HepG2 (cell line): ENCODE data around the gene QSER1. TPM values are rescaled to one million over a fixed set of nuclear protein-coding genes. Genes with fewer than 3 reads are reported as not detected.

Experiments used
- ATAC-seq: fragments of 200-7000 bp; cut with Tn5 transposase; 3 replicates; pipeline ENCODE4 v1.9.1; 2020; ENCODE audit warnings: mild to moderate bottlenecking, moderate library complexity
- BruUV-seq: library from RNA; stranded (reverse); fragments of 400-500 nt; replicated peaks from 2 replicates; lab custom pipeline; 2021; lab: Mats Ljungman, UMichigan
- CTCF ChIA-PET: fragments of 300-600 bp; formaldehyde crosslinking; extraction: SDS; loops from one replicate; lab custom pipeline; 2021; ENCODE audit warnings: low total read pairs, inconsistent platforms, low intra/inter-chr PET ratio; lab: Yijun Ruan, JAX
- POLR2A ChIA-PET: fragments of 350-600 bp; sonication (Branson Sonifier 250); formaldehyde crosslinking; loops from one replicate; lab custom pipeline; 2020; ENCODE audit warnings: antibody characterized with exemption, inconsistent platforms; lab: Yijun Ruan, JAX
- DNase-seq: peaks from one replicate; pipeline ENCODE4 v3.0.0-alpha.2; 2015; ENCODE audit warnings: low spot score
- FAIRE-seq: peaks from 3 replicates; lab custom pipeline; 2011; peaks lifted over from hg19 to GRCh38; lab: Jason Lieb, UNC
- H2AFZ ChIP-seq: one replicate; pipeline ENCODE4 v1.6.1; 2011; ENCODE audit warnings: low read length, inconsistent platforms
- H3K27ac ChIP-seq: fragments of 300-600 bp; 3 replicates; pipeline ENCODE4 v1.8.0; 2011; ENCODE audit warnings: mixed run types, mild to moderate bottlenecking, mixed read lengths, low read length, inconsistent platforms; ENCODE audit not compliant: insufficient read depth; ENCODE audit errors: extremely low read length
- H3K27me3 ChIP-seq, 2 experiments: fragments of 200-600 bp in 1 of 2; 2 replicates in 1 of 2; 3 replicates in 1 of 2; pipeline versions ENCODE4 v1.6.0 to v1.8.0; 2011; ENCODE audit warnings: low read length in 2 of 2, mild to moderate bottlenecking in 2 of 2, moderate library complexity in 2 of 2, inconsistent platforms in 1 of 2; ENCODE audit not compliant: insufficient read depth in 2 of 2, control insufficient read depth in 1 of 2
- H3K36me3 ChIP-seq, 2 experiments: fragments of 200-600 bp in 1 of 2; replicated peaks in 1 of 2; 2 replicates in 1 of 2; 3 replicates in 1 of 2; pipeline versions ENCODE4 v1.5.1 to v1.8.0; 2011; ENCODE audit warnings: low read length in 2 of 2, inconsistent platforms in 1 of 2; ENCODE audit not compliant: insufficient read depth in 2 of 2, control insufficient read depth in 1 of 2
- H3K4me1 ChIP-seq: 2 replicates; pipeline ENCODE4 v1.5.1; 2012; ENCODE audit warnings: low read length, inconsistent platforms; ENCODE audit not compliant: insufficient read depth
- H3K4me2 ChIP-seq: 2 replicates; pipeline ENCODE4 v1.6.0; 2011; ENCODE audit warnings: low read depth, low read length, inconsistent platforms
- H3K4me3 ChIP-seq, 3 experiments: fragments of 200-600 bp in 1 of 3; sonication (generic), shearing (Covaris generic) in 1 of 3; replicated peaks in 1 of 3; 2 replicates each; pipeline ENCODE4 v1.5.1; 2011 to 2016; ENCODE audit warnings: low read length in 3 of 3, inconsistent platforms in 2 of 3, low read depth in 2 of 3, mild to moderate bottlenecking in 2 of 3, control low read depth in 1 of 3, mixed read lengths in 1 of 3; ENCODE audit not compliant: insufficient read depth in 1 of 3
- H3K79me2 ChIP-seq: one replicate; pipeline ENCODE4 v1.6.1; 2011; ENCODE audit warnings: low read length, inconsistent platforms; ENCODE audit not compliant: insufficient read depth
- H3K9ac ChIP-seq: 2 replicates; pipeline ENCODE4 v1.6.0; 2011; ENCODE audit warnings: mild to moderate bottlenecking, low read depth, low read length, inconsistent platforms; ENCODE audit not compliant: insufficient read depth
- H3K9me3 ChIP-seq: 2 replicates; pipeline ENCODE4 v1.5.1; 2012; ENCODE audit warnings: mild to moderate bottlenecking, low read length
- H4K20me1 ChIP-seq: 2 replicates; pipeline ENCODE4 v1.6.0; 2011; ENCODE audit warnings: inconsistent platforms, mild to moderate bottlenecking, low read length, moderate library complexity; ENCODE audit not compliant: insufficient read depth
- ARID5B ChIP-seq: IDR thresholded peaks from 2 replicates; pipeline ENCODE4 v1.4.0; 2020; ENCODE audit warnings: mild to moderate bottlenecking, missing genetic modification reagents
- CAMTA2 ChIP-seq: sonication (generic); formaldehyde crosslinking; IDR thresholded peaks from 2 replicates; pipeline ENCODE4 v1.4.0; 2020; ENCODE audit warnings: mild to moderate bottlenecking, missing genetic modification reagents, borderline replicate concordance
- FOXO1 ChIP-seq: sonication (generic); formaldehyde crosslinking; IDR thresholded peaks from 2 replicates; pipeline ENCODE4 v1.4.0; 2020; ENCODE audit warnings: missing genetic modification reagents
- GATAD2A ChIP-seq: IDR thresholded peaks from 2 replicates; pipeline ENCODE4 v1.6.1; 2016
- NFIB ChIP-seq: sonication (generic); formaldehyde crosslinking; IDR thresholded peaks from 2 replicates; pipeline ENCODE4 v1.9.0; 2021; ENCODE audit warnings: missing genetic modification reagents, mild to moderate bottlenecking, borderline replicate concordance
- NR2F6 ChIP-seq, 2 experiments: IDR thresholded peaks; 2 replicates each; pipeline ENCODE4 v1.6.1; 2016; ENCODE audit warnings: antibody characterized with exemption in 1 of 2, mild to moderate bottlenecking in 1 of 2
- POLR2A ChIP-seq, 2 experiments: IDR thresholded peaks; 2 replicates each; pipeline ENCODE4 v1.6.1; 2011; ENCODE audit warnings: low read depth in 2 of 2, low read length in 2 of 2, mild to moderate bottlenecking in 1 of 2, moderate library complexity in 1 of 2; ENCODE audit not compliant: insufficient read depth in 1 of 2
- RFXAP ChIP-seq: sonication (generic); formaldehyde crosslinking; IDR thresholded peaks from 2 replicates; pipeline ENCODE4 v1.4.0; 2020; ENCODE audit warnings: missing genetic modification reagents, borderline replicate concordance
- RORA ChIP-seq: sonication (generic); formaldehyde crosslinking; IDR thresholded peaks from 2 replicates; pipeline ENCODE4 v1.5.0; 2020; ENCODE audit warnings: mild to moderate bottlenecking, missing genetic modification reagents, moderate library complexity
- SMAD9 ChIP-seq: sonication (generic); formaldehyde crosslinking; IDR thresholded peaks from 2 replicates; pipeline ENCODE4 v1.5.1; 2020; ENCODE audit warnings: mild to moderate bottlenecking, missing genetic modification reagents
- SOX13 ChIP-seq, 3 experiments: fragments of 450-650 bp in 1 of 3; sonication (generic) in 1 of 3; formaldehyde crosslinking in 1 of 3; IDR thresholded peaks in 2 of 3; conservative IDR thresholded peaks in 1 of 3; 2 replicates each; pipeline versions ENCODE4 v1.5.0 to v1.6.1; 2016 to 2020; ENCODE audit warnings: antibody characterized with exemption in 1 of 3, mild to moderate bottlenecking in 1 of 3, missing compliant biosample characterization in 1 of 3, missing genetic modification reagents in 1 of 3, moderate library complexity in 1 of 3
- ZBTB3 ChIP-seq: sonication (generic); formaldehyde crosslinking; IDR thresholded peaks from 2 replicates; pipeline ENCODE4 v1.4.0; 2020; ENCODE audit warnings: low read depth, mild to moderate bottlenecking, moderate library complexity, missing genetic modification reagents, borderline replicate concordance
- ZEB1 ChIP-seq: IDR thresholded peaks from 2 replicates; pipeline ENCODE4 v1.6.1; 2012; ENCODE audit warnings: mild to moderate bottlenecking, low read depth, inconsistent platforms; ENCODE audit not compliant: insufficient replicate concordance
- ZNF580 ChIP-seq: IDR thresholded peaks from 2 replicates; pipeline ENCODE4 v1.6.1; 2016; ENCODE audit warnings: low read depth, borderline replicate concordance
- ZNF878 ChIP-seq: sonication (generic); formaldehyde crosslinking; IDR thresholded peaks from 2 replicates; pipeline ENCODE4 v1.8.1; 2023; ENCODE audit warnings: mild to moderate bottlenecking, missing genetic modification reagents, moderate library complexity
- WGBS: methylation state at CpG from one replicate; pipeline ENCODE4 v1.1.6; 2017; ENCODE audit warnings: low lambda C conversion rate; 5-methylcytosine and 5-hydroxymethylcytosine counted together
- in situ Hi-C: cut with HindIII; loops from 2 replicates; pipeline ENCODE4 v1.10.0; 2017; ENCODE audit warnings: low pct_unique_long_range_greater_than_20kb; ENCODE audit not compliant: extremely low pct_ligation_motif_present
- intact Hi-C: fragments of 100-400 bp; cut with micrococcal nuclease; formaldehyde crosslinking; loops from one replicate; pipeline ENCODE4 v1.10.0; 2022; ENCODE audit not compliant: unreplicated experiment
- polyA plus RNA-seq, 8 experiments: library from polyadenylated mRNA; depleted of rRNA in 3 of 8; stranded (reverse) in 7 of 8; unstranded in 1 of 8; fragments of >200 nt; fragmentation: Illumina TruSeq in 4 of 8; extraction: Trizol in 4 of 8; gene quantifications; 2 replicates each; pipeline versions ENCODE4 v1.2.1 to v1.2.3, GENCODE V29; 2011 to 2016; ENCODE audit warnings: low read depth in 4 of 8, missing spikeins in 1 of 8, mixed read lengths in 1 of 8; ENCODE audit not compliant: insufficient read depth in 1 of 8
- total RNA-seq, 5 experiments: library from RNA; depleted of rRNA; stranded (reverse); fragments of >200 nt; fragmentation: Illumina TruSeq; extraction: Trizol; gene quantifications; 2 replicates each; pipeline ENCODE4 v1.2.3, GENCODE V29; 2016; ENCODE audit warnings: low read depth in 1 of 5

QSER1 gene
- total and polyA plus RNA-seq, 2 of the 13 experiments (the other 11 are each of a cell fraction or from before 2014, with no cell fraction given) = 8.9 to 17.3 TPM

DNA sequence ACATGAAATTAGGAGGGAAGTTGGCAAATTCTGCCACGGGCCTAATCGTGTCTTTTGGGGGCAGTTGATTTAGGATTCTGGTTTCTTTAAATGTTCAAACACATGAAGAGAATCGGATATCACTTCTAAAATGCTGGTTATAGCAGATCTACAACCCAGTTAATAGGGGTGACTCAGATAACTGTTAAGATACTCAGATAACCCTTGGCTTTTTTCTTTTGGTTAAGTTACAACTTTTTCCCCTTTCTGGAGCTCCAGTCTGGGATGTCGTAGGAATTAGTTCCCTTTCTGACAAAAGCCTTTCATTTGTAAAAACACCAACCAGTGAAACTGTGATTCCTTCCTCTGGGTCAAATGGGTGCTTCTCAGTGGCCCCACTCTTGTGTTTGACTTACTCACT lies 124.0 kb downstream of the QSER1 start:
- peaks cover 54% of the 10 kb centered on the region for H3K79me2 ChIP-seq
- ATAC-seq (no peak), FAIRE-seq (no peak), DNase-seq (no peak)
- intact Hi-C loops (no loop called here), in situ Hi-C loops (no loop called here)
- H4K20me1 ChIP-seq = no peaks in the 10 kb centered on the region
- H3K4me2 ChIP-seq = peak overlapping the region; percentile 80
- H3K27me3 ChIP-seq = no peaks in the 10 kb centered on the region
- TSS peak; percentile 57 for BruUV-seq
- no peaks in the 10 kb centered on the region for H3K9me3 ChIP-seq
- peak overlapping the region; percentile 75 for H3K9ac ChIP-seq
- H3K36me3 ChIP-seq = no peaks in the 10 kb centered on the region
- CTCF ChIA-PET = no interaction called here
- H3K4me3 ChIP-seq = peak overlapping the region; percentile 73 to 79 (median 75)
- no peak for TF ChIP-seq RORA (CRISPR knock-in tag)
- 0 out of 2 replicates have a peak, but pooled peaks have one; percentile 4 for TF ChIP-seq SMAD9 (CRISPR knock-in tag)
- TF ChIP-seq CAMTA2 = no peak
- no peak for TF ChIP-seq ZEB1
- TF ChIP-seq NR2F6 (IDR thresholded peaks at IDR 0.05) = no peak
- no peak for TF ChIP-seq NR2F6 (CRISPR knock-in tag; IDR thresholded peaks at IDR 0.05)
- 0 out of 2 replicates have a peak, but pooled peaks have one; percentile 44 for TF ChIP-seq ZNF878 (CRISPR knock-in tag)
- WGBS = 4% methylated on average over 4 of the region's 4 CpGs
- H2AFZ ChIP-seq = no peak overlapping the region
- H3K27ac ChIP-seq = peak overlapping the region; percentile 86
- peaks cover 74% of the 10 kb centered on the region for H3K4me1 ChIP-seq
- POLR2A ChIA-PET = interaction anchor here (0.9 to 3.0 kb wide), 15 partner anchors 10 to 144 kb away, joined by 3 to 65 read pairs (median 5); partner anchors contain the start of genes CSTF3 and TCP11L1

- CTCF ChIA-PET = no interaction called here
- TF ChIP-seq RFXAP (CRISPR knock-in tag) (no peak), GATAD2A (CRISPR knock-in tag) (peak; percentile 22; the same call in 1 of the 2 replicates), NFIB (CRISPR knock-in tag) (no peak), ZNF580 (0 out of 2 replicates have a peak, but pooled peaks have one; percentile 22), POLR2A (IDR thresholded peaks at IDR 0.05; ENCODE audit: insufficient read depth in 1 of 2, low read depth in 2 of 2, low read length in 2 of 2) (peak in 1 of 2 experiments; percentile 70; a peak in 2 of 4 replicates), SOX13 (IDR thresholded peaks at IDR 0.05) (no peak), SOX13 (CRISPR knock-in tag; conservative IDR thresholded peaks at IDR 0.05 in 1 of 2, IDR thresholded peaks at IDR 0.05 in 1 of 2) (peak in 1 of 2 experiments; percentile 35; a peak in 1 of 4 replicates), FOXO1 (peak; percentile 19; the same call in 1 of the 2 replicates), ZBTB3 (CRISPR knock-in tag) (no peak), ARID5B (CRISPR knock-in tag) (peak; percentile 38; the same call in 1 of the 2 replicates)
Measured at GRCh38 chr11:33017478-33017877, 124.9 kb downstream of the QSER1 start.

More at GRCh38 chr11:33017478-33017877, 124.9 kb downstream of the QSER1 start:
- intact Hi-C loops = no loop called here
- FAIRE-seq (no peak), DNase-seq (peak; percentile 58), ATAC-seq (peak; percentile 37)
- Histone ChIP-seq H3K27me3 (no peaks in the 10 kb centered on the region), H3K4me2 (peak overlapping the region; percentile 80), H2AFZ (no peak overlapping the region), H3K9ac (peak overlapping the region; percentile 75), H3K27ac (peak overlapping the region; percentile 86), H4K20me1 (no peaks in the 10 kb centered on the region), H3K79me2 (peaks cover 63% of the 10 kb centered on the region), H3K9me3 (no peaks in the 10 kb centered on the region), H3K36me3 (no peaks in the 10 kb centered on the region), H3K4me3 (peak overlapping the region; percentile 73 to 79 (median 75)), H3K4me1 (peaks cover 72% of the 10 kb centered on the region)
- WGBS = under 1% methylated on average over 9 of the region's 9 CpGs
- in situ Hi-C loops = no loop called here
- BruUV-seq = TSS peak; percentile 65
- POLR2A ChIA-PET = interaction anchor here (0.6 to 3.0 kb wide), 7 partner anchors 10 to 922 kb away, joined by 3 to 65 read pairs (median 4); partner anchors contain the start of gene TCP11L1
